Measurements from ENCODE around the gene LRRC58.

LRRC58 gene

GRCh38 chr3:120286465-120286864 is 62.7 kb downstream of the LRRC58 start:
- Histone ChIP-seq H3K36me3 (replicated peaks; ENCODE audit: low read depth, low read length) (no peaks in the 10 kb centered on the region), H3K27ac (ENCODE audit: low read length) (no peak overlapping the region)
- TF ChIP-seq EZH2phosphoT487 (IDR thresholded peaks at IDR 0.05; ENCODE audit: low read depth) (no peak), CTCF (IDR thresholded peaks at IDR 0.05; ENCODE audit: low read depth, low read length) (no peak)

GRCh38 chr3:120285508-120285841 is 63.7 kb downstream of the LRRC58 start:
- H3K4me2 ChIP-seq (ENCODE audit: low read length), result no peak overlapping the region
- no peak for TF ChIP-seq CTCF (IDR thresholded peaks at IDR 0.05; ENCODE audit: low read depth, low read length)
- no peak for TF ChIP-seq EZH2phosphoT487 (IDR thresholded peaks at IDR 0.05; ENCODE audit: low read depth)
- H3K9ac ChIP-seq (ENCODE audit: low read length), result no peak overlapping the region
- H3K4me1 ChIP-seq (ENCODE audit: low read length), result peaks cover 9% of the 10 kb centered on the region
- no peaks in the 10 kb centered on the region for H3K27me3 ChIP-seq (ENCODE audit: low read depth, low read length)
- no peaks in the 10 kb centered on the region for H3K36me3 ChIP-seq (replicated peaks; ENCODE audit: low read depth, low read length)
- no peaks in the 10 kb centered on the region for H4K20me1 ChIP-seq (ENCODE audit: insufficient read depth, low read length)
- H3K79me2 ChIP-seq (ENCODE audit: low read length), result no peaks in the 10 kb centered on the region
- H3K9me3 ChIP-seq (ENCODE audit: insufficient read depth, low read length), result no peaks in the 10 kb centered on the region
- H3K27ac ChIP-seq (ENCODE audit: low read length), result no peak overlapping the region
- H2AFZ ChIP-seq (ENCODE audit: low read depth, low read length), result no peak overlapping the region
- H3K4me3 ChIP-seq (ENCODE audit: low read length), result no peak overlapping the region

More at GRCh38 chr3:120286465-120286864, 62.7 kb downstream of the LRRC58 start:
- Histone ChIP-seq H3K4me3 (ENCODE audit: low read length) (no peak overlapping the region), H3K9ac (ENCODE audit: low read length) (no peak overlapping the region), H3K4me1 (ENCODE audit: low read length) (peaks cover 9% of the 10 kb centered on the region), H4K20me1 (ENCODE audit: insufficient read depth, low read length) (no peaks in the 10 kb centered on the region), H3K9me3 (ENCODE audit: insufficient read depth, low read length) (no peaks in the 10 kb centered on the region), H2AFZ (ENCODE audit: low read depth, low read length) (no peak overlapping the region), H3K27me3 (ENCODE audit: low read depth, low read length) (no peaks in the 10 kb centered on the region), H3K79me2 (ENCODE audit: low read length) (no peaks in the 10 kb centered on the region), H3K4me2 (ENCODE audit: low read length) (no peak overlapping the region)

- Histone ChIP-seq H2AFZ (ENCODE audit: low read depth, low read length) (no peak within 1 kb of the TSS), H4K20me1 (ENCODE audit: insufficient read depth, low read length) (no peaks in the 10 kb centered on the region), H3K36me3 (replicated peaks; ENCODE audit: low read depth, low read length) (no peaks in the 10 kb centered on the region), H3K4me3 (ENCODE audit: low read length) (no peak within 1 kb of the TSS), H3K27ac (ENCODE audit: low read length) (no peak within 1 kb of the TSS), H3K79me2 (ENCODE audit: low read length) (no peaks in the 10 kb centered on the region), H3K27me3 (ENCODE audit: low read depth, low read length) (no peaks in the 10 kb centered on the region), H3K4me2 (ENCODE audit: low read length) (no peak within 1 kb of the TSS), H3K9ac (ENCODE audit: low read length) (no peak within 1 kb of the TSS), H3K9me3 (ENCODE audit: insufficient read depth, low read length) (no peaks in the 10 kb centered on the region), H3K4me1 (ENCODE audit: low read length) (peaks cover 9% of the 10 kb centered on the region)
- no peak for TF ChIP-seq CTCF (IDR thresholded peaks at IDR 0.05; ENCODE audit: low read depth, low read length)
Observed at GRCh38 chr3:120284747-120285507, 64.2 kb downstream of the LRRC58 start, which contains the start of gene GPR156. TSS of gene GPR156 (minus strand) at chr3:120285222. CDS start at chr3:120244098, 41,124 bp downstream.

GRCh38 chr3:120281261-120281660 is 67.9 kb downstream of the LRRC58 start:
- H3K79me2 ChIP-seq (ENCODE audit: low read length), result no peaks in the 10 kb centered on the region
- no peaks in the 10 kb centered on the region for H3K27me3 ChIP-seq (ENCODE audit: low read depth, low read length)
- H3K9ac ChIP-seq (ENCODE audit: low read length), result no peak overlapping the region
- peaks cover 4% of the 10 kb centered on the region for H3K4me1 ChIP-seq (ENCODE audit: low read length)
- no peak for TF ChIP-seq EZH2phosphoT487 (IDR thresholded peaks at IDR 0.05; ENCODE audit: low read depth)
- no peak for TF ChIP-seq CTCF (IDR thresholded peaks at IDR 0.05; ENCODE audit: low read depth, low read length)
- no peaks in the 10 kb centered on the region for H3K9me3 ChIP-seq (ENCODE audit: insufficient read depth, low read length)
- H3K27ac ChIP-seq (ENCODE audit: low read length), result no peak overlapping the region
- H3K4me3 ChIP-seq (ENCODE audit: low read length), result no peak overlapping the region
- H4K20me1 ChIP-seq (ENCODE audit: insufficient read depth, low read length), result no peaks in the 10 kb centered on the region
- H3K4me2 ChIP-seq (ENCODE audit: low read length), result no peak overlapping the region
- H2AFZ ChIP-seq (ENCODE audit: low read depth, low read length), result no peak overlapping the region
- no peaks in the 10 kb centered on the region for H3K36me3 ChIP-seq (replicated peaks; ENCODE audit: low read depth, low read length)

Data from OCI-LY3 (cell line).